ENCODE data around the gene PANX2.

The PANX2 gene

DNA sequence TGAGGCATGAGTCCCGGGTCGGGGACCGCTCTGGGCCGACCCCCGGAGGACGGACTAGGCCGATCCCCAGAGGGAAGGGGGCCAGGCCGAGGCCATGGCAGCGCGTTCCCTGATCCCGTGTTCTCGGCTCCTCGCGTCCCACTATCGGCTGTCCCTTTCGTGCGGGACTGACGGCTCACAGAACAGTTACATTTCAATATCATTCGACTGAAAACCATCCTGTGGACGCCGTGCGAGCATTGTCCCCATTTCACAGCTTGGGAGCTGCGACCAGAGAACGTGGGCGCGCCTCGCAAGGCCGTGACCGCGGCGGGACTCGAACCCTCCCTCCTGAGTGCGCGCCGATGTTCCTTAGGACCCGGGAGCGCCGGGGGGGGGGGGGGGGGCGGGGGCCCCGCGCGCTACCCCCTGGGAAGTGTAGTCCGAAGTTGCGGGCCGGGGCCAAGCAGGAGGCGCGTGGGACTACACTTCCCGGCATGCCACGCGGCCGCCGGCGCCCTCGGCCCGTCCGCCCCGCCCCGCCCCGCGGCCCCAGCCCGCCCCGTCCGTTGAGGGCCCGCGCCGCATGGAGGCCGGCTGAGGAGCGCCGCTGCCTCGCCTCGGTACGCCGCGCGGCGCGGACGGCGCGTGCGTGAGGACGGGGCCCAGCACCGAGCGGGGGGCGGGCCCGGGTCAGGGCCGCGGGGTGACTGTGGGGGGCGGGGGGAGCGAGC lies 15.0 kb downstream of the PANX2 start, which contains the start of gene TRABD:
TSS of gene TRABD (plus strand) at position 539 of the 713 bp plus-strand sequence. CDS start 7,148 bp downstream, outside the sequence.
- peak; percentile 91 for DNase-seq

DNA sequence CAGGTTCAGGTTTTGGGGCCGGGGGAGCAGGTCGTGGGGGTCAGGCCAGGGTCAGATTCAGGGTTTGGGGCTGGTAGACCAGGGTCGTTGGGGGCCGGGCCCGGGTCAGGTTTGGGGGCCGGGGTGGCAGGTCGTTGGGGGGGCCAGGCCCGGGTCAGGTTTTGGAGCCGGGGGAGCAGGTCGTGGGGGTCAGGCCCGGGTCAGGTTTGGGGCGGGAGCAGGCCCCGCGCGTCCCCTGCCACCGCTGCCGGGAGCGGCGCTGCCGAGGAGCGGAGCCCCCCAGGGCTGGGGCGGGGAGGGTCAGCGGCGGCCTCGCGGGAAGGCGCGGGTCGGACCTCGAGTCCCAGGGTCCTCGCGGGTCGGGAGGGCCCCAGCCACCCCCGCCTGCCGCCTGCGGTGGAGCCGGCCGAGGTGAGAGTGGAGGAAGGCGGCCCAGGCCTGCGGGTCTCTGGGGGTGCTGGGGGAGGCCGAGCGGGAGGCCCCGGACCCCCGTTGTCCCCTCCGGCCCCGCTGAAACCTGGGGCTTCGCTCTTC lies 15.7 kb downstream of the PANX2 start:
- DNase-seq = no peak

DNA sequence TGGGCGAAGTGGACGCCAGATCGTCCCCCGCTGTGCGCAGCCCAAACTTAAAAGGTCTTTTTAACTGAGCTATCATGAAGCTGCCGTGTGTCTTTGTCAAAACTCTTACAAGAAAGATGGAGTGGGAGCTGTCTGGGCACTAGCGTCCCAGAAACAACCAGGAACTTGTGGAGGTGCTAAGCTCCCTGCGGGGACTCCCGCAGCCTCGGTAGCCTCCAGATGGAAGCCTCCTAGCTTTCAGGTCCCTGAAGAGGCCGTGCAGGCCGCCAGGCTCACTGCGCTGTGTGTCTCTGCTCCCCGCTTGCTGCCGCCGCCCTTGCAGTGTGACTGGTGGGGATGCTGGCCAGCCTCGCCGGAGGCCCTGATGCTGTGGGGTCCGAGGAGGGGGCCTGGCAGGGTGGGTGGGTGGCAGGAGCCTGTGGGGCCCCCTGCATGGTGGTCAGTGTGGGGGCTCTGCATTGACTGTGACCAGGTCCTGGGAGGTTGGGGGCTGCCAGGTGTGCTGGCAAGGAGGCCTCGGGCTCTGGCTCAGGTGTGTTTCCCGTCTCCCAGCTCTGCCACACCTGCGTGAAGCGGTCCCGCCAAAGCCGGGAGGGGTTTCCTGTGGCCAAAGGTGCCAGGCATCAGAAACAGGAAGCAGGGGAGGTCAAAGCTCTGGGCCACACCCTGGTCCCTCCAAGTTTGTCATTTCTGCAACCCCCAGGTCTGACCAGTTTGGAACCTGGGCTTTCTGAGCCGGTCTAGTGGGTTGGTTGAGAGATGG lies 16.4 kb downstream of the PANX2 start:
- DNase-seq = no peak

DNA sequence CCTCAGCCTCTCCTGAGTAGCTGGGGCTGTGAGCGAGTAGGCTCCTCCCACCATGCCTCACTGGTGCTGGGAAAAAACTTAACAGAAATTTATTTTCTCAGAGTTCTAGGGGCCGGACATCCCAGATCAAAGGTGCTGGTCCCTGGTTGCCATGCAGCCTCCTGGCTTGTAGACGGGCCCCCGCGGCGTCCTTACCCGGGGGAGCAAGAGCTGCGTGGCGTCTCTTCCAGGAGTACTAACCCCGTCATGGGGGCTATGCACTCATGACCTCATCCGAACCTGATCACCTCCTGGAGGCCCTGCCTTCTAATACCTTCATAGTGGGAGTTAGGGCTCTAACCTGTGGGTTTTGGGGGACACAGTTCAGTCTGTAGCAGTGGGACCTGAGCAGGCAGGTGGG lies 17.8 kb downstream of the PANX2 start:
- no peak for DNase-seq

DNA sequence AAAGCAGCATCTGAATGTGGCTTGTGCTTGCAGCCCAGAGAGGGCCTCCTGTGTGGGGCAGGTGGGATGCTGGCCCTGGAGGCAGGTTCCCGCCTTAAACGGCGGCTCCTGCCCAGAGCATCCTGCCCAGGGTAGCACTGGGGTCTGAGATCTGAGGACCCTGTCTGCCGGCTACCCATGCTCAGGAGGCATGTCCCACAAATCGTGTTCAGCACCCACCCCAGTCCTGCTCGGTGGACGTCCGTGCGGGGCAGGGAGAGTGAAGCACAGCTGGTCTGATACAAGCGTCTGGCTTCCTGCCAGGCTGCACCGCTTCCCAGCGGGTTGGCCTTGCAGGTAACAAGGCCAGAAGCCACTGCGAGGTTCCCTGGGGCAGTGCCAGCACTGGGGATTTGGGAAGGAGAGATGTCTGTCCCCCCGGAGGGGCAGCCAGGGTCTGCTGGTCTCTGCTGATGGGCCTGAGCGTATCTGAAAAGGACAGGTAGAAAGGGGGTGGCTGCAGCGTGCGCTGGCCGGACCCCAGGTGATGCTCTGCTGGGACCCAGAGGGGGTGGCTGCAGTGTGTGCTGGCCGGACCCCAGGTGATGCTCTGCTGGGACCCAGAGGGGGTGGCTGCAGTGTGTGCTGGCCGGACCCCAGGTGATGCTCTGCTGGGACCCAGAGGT lies 18.8 kb downstream of the PANX2 start:
- no peak for DNase-seq

DNA sequence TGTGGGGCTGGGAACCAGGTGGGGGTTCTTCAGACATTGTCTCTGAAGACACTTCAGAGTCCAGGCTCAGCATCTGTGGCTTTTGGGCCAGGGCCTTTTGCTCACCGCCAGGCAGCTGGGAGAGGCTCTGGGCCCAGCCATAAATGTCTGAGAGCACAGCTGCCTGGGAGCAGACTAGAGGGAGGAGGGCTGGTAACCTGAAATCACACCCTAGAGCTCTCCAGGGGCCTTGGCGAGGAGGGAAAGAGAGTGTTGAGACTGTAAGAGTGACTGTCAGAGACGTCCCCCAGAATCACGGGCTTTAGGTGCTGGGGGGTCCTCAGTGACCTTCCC lies 19.3 kb downstream of the PANX2 start:
- no peak for DNase-seq

DNA sequence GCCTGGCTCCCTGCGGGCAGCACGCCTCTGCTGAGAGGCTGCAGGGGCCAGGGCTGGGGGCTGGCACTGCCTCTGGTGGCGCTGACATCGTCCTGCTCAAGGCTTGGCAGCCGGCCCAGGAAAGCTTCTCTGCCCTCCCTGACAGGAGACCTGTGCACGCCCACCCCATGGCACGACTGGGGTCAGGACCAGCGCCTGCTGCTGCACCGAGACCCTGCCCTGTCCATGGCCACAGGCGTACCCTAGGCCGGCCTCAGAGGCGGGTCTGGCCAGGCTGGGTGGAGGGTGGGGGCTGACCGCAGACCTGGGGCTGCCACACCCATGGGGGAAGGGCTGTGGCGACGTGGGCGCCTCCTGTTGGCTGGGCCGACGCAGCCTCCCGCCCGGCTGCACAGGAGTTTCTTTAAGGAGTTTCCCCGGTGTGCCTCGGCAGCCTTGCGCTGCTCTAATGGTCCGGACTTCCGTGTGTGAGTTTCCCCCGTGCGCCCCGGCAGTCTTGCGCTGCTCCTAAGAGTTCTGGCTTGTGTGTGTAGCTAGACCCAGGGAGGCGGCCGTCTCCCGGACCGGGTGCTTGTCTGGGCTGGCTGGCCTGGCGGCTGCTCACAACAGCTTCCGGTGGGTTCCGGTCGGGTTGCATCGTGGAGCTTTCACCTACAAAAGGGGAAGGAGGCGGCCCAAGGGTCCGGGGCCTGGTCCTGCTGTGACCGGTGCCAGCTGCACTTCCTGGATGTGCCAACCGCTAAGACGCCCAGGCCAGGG lies 19.8 kb downstream of the PANX2 start:
- DNase-seq = peak; percentile 92

DNA sequence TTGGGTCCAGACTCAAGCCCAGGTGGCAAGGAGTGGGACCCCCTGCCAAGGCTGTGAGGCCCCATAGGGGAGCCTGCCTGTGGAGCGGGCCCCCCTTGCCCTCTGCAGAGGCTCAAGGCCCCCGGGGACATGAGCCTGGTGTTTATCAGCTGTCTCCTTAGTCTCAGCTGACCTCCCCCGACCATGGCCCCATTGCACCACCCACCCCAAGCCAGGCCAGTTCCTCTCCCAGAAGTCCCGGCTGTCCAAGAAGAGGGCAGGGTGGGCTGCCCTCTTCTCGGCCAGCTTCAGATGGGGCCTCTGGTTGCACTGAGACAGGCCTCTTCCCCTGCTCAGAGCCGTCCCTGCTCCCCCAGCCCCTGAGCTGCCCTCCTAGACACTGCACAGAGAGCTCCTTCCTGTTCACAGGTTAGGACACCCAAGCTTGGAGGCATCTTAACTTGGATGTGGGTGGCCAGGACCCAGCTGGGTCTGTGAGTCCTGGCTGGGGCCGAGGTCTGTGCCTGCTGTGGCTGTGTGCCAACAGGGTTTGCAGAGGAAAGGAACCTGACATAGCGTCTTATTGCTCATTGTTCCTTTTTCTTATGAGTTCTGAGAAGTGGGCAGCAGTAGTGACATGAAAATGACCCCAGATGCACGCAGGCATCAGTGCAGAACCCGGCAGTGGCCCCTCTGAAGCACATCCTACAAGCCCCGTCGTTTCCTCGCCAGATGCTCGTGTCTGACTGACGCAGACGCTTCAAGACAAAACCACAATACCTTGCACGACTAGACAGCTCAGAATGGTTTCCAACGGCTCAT lies 20.6 kb downstream of the PANX2 start:
- DNase-seq = peak; percentile 84

DNA sequence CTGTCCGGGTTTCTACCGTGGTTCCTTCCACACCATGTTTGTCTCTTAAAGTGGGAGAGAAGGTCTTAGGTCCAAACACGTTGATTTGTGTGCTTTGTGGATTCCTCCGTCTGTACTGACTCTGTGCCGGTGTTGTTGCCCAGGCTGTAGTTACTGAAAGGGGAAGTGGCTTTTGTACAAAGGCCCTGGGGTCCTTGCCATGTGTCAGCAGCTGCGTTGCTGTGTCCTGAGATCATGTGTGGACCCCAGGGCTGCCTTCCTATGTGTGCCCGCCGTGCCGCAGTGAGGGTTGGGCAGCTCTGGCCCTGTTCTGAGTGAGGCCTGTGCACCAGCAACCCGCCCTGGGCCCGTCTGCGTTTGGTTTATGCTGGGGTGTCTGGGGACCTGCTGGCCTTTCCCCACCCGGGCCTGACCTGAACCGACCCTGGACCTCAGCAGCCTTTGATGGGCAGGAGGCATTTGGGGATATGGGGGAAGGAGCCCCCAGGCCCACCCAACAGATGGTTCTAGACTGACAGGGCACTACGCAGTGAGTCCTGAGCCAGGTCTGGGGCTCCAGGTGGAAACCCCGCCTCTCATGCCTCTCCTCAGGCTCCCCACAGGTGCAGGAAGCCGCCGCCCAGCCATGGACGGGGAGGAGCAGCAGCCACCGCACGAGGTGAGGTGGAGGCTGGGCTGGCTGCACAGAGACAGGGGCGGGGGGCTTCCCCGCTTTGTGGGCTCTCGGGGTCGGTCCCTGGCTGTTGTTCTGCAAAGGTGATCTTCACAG lies 22.1 kb downstream of the PANX2 start:
- DNase-seq = peak; percentile 71

DNA sequence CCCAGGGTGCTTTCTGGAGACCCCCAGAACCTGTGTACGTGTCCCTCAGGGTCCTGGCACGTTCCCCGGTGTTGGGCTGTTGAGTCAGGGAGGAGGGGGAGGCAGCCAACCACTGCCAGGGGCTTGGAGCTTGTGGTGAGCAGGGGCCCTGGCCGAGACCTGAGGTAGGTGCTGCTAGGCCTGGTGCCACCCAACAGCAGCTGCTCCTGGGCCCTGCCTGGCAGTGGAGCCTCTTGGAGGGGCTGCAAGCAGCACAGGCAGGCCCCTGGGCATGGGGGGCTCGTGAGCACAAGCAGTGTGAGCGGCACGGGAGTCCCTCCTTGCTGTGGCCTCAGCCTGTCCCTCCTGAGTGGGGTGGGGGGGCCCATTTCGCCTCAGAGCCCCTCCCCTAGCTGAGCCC lies 23.1 kb downstream of the PANX2 start:
- DNase-seq = no peak

DNA sequence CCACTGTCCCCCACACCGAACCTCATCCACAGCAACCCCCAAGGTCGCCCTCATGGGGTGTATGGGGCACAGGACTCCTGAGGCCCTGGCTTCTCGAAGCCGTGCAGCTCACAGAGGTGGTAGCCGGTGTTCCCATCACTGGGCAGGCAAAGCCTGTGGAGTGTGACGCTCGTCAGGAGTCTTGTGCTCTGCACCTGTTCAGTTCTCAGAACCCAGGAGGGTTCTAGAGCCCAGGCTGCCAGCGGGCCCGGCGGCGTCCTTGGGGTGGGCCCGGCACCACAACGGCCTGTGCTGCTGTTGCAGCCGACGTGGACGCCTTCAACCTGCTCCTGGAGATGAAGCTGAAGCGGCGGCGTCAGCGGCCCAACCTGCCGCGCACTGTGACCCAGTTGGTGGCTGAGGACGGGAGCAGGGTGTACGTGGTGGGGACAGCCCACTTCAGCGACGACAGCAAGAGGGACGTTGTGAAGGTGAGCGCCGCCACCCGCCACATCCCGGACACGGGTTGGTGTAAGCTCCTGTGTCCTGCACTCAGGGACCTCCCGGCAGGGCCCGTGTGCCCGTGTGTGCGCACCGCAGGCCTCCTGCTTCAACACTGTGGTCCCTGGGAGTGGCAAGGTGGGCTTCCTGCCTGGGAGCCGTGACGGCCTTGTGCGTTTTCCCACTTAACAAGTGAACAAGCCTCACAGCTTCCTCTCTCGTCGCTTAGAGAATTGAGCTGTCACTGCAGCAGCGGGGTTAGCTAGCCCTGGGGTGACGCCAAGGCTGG lies 23.7 kb downstream of the PANX2 start:
- DNase-seq = no peak

DNA sequence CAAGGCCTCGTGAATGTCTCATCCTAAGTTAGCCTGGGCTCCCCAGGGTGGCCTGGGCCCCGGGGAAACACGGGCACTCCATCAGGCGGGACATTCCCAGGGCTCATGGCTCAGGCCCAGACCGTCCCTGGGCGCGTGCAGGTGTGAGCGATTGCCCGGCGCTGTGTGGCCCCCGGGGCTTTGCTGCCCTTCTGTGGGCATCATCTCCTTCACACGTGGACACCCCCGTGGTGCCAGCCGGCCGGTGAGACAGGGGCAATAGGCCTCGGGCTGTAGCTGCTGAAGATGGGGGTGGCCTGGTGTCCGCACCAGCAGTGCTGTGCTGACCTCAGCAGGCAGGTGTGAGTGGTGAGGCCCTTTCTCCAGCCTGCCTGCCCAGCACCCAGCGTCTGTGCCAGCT lies 25.7 kb downstream of the PANX2 start:
- DNase-seq = no peak

DNA sequence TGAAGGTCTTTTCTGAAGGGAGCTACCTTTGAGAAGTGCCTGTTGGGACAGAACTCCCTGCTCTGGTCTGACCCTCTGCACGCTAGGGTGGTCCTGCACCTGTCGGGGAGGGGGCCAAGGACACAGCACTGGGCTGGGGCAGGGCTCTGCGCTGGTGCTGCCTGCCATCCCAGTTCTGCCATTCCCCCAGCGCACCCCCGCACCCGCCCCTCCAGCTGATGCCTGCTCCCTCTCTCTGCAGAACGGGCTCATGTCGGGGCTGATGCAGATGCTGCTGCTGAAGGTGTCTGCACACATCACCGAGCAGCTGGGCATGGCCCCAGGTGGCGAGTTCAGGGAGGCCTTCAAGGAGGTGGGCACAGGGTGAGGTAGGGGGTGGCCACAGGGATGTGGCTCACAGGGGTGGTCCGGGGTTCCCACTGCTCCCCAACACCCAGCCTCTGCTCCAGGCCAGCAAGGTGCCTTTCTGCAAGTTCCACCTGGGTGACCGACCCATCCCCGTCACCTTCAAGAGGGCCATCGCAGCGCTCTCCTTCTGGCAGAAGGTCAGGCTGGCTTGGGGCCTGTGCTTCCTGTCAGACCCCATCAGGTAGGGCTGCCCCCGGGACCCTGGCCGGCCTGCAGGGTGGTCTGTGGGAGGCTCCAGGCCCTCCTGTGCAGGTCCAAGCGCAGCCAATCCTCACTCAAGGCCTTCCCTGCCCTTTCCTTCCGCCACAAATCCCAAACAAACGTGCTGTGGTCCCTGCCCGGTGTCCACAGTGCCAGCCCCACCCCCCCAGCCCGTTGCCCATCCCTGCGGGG lies 26.7 kb downstream of the PANX2 start:
- no peak for DNase-seq

DNA sequence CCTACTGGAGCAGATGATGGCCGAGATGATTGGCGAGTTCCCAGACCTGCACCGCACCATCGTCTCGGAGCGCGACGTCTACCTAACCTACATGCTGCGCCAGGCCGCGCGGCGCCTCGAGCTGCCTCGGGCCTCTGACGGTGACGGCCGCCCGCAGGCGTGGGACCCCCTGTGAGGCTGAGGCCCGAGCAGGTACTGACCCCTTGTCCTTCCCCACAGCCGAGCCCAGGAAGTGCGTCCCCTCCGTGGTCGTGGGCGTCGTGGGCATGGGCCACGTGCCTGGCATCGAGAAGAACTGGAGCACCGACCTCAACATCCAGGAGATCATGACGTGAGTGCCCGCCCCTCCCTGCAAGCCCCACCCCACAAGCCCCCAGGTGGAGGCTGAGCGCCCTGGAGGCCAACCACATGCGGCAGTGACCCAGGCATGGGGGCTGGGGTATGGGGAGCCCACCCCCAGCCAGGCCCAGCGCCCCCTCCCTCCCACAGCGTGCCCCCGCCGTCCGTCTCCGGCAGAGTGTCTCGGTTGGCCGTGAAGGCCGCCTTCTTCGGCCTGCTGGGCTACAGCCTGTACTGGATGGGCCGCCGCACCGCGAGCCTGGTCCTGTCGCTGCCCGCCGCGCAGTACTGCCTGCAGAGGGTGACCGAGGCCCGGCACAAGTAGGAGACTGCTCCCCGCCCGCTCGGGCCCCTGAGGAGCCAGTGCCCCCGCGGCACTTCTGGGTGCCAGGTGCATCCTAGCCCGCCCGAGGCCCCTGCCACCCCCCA lies 27.5 kb downstream of the PANX2 start:
- no peak for DNase-seq

DNA sequence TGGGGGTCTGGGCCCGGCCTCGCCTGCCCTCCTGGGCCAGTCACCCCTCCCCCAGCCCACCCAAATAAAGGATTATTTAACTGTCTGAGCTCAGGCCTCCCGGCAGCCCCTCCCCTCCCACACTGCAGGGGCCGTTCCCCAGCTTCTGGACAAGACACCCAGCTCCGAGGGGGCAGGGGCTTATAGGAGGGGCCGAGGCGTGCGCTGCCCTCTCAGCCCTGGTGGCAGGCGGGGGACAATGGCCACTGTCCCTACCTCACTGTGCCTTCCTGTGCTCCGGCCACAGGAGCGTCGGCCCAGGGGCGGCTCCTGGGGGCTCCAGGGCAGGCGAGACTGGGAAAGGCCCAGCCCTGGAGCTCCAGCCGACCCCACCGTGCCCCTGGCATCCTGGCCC lies 28.1 kb downstream of the PANX2 start:
- DNase-seq = no peak

DNA sequence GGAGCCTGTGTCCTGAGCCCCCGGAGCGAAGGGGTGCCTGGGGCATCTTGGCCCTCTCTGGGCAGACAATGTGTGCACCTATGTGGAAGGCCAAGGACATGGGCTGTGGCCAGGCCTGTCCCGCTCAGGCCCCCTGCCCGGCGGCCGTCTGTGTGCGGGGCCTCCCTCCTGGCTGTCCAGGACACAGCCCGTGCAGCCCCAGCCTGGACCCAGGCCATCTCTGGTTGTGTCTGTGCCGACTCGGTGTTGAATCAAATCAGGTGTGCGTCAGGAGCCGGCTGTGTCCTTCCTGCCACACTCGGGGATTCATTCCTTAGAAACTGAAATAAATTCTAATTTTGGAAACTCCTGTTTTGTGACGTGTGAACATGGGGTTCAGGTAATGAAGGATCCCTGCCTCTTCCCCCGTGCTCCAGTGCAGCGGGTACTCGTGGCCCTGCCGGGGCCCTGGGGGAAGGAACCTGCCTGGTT lies 28.8 kb downstream of the PANX2 start:
- DNase-seq = no peak

DNA sequence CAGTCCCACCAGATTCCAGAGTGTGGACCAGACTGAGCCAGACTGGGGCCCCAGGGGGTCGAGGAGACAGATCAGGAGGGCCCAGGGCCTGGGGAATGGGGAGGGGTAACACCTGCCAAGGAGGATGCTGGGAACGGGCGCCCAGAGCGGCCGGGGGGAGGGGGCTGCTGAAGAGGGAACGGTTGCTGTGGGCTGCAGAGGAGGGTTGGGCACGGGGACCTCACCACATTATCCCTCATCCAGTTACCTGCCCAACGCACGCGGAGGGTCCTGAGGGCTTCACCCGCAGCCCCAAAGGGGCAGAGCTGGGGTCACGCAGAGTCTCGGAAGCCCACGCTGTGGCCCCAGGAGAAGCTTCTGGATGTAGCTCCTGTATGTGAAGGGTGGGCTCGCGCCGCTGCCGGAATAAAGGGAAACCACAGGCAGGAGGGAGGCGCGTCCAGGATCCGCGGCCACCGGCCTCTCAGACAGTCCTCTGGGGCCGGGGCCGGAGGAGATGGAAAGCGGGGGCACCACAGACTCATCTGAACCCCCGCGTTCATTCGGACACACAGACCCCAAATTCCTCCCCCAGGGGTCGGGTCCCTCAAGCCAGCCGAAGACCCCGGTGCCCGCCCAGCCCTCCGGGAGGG lies 29.4 kb downstream of the PANX2 start:
- peak; percentile 68 for DNase-seq

Data from activated CD8-positive, alpha-beta memory T cell treated with anti-CD3 and anti-CD28 coated beads for 24 hours (primary cell).